Endothelial cell of umbilical vein (primary cell): ENCODE measurements around the gene SSRP1. TPM values are rescaled to one million over a fixed set of nuclear protein-coding genes. Genes with fewer than 3 reads are reported as not detected.

Experiments used
- BruUV-seq: library from RNA; stranded (reverse); fragments of 400-500 nt; replicated peaks from 2 replicates; lab custom pipeline; 2021; lab: Mats Ljungman, UMichigan
- CTCF ChIA-PET: fragments of 300-600, 350-600 bp; sonication (Branson Sonifier 250); formaldehyde crosslinking; loops from one replicate; lab custom pipeline; 2021; ENCODE audit warnings: antibody characterized with exemption, inconsistent platforms; lab: Charles Lee
- POLR2A ChIA-PET: fragments of 300-600, 350-600 bp; sonication (Branson Sonifier 250); formaldehyde crosslinking; loops from one replicate; lab custom pipeline; 2021; ENCODE audit warnings: antibody characterized with exemption, inconsistent platforms; lab: Charles Lee
- DNase-seq: peaks from one replicate; pipeline ENCODE4 v3.0.0-alpha.2; 2011; ENCODE audit warnings: low read depth, low spot score
- FAIRE-seq: peaks from 2 replicates; lab custom pipeline; 2011; peaks lifted over from hg19 to GRCh38; lab: Jason Lieb, UNC
- H2AFZ ChIP-seq: 2 replicates; pipeline ENCODE4 v1.6.0; 2012; ENCODE audit warnings: low read depth, low read length, control low read depth, inconsistent platforms
- H3K27ac ChIP-seq: 2 replicates; pipeline ENCODE4 v1.5.1; 2011; ENCODE audit warnings: low read depth, mild to moderate bottlenecking, control low read depth, low read length, moderate library complexity; ENCODE audit not compliant: insufficient read depth
- H3K27me3 ChIP-seq, 2 experiments: 2 replicates each; pipeline versions ENCODE4 v1.6.0 to v1.6.1; 2011; ENCODE audit warnings: low read length in 2 of 2, mixed read lengths in 1 of 2; ENCODE audit not compliant: control insufficient read depth in 2 of 2, insufficient read depth in 2 of 2
- H3K36me3 ChIP-seq, 2 experiments: 2 replicates in 1 of 2; 3 replicates in 1 of 2; pipeline ENCODE4 v1.5.1; 2011; ENCODE audit warnings: low read length in 2 of 2, mild to moderate bottlenecking in 1 of 2, moderate library complexity in 1 of 2; ENCODE audit not compliant: control insufficient read depth in 2 of 2, insufficient read depth in 2 of 2; ENCODE audit errors: extremely low read depth in 1 of 2
- H3K4me1 ChIP-seq: 3 replicates; pipeline ENCODE4 v1.5.1; 2011; ENCODE audit warnings: mild to moderate bottlenecking, low read length; ENCODE audit not compliant: control insufficient read depth, insufficient read depth; ENCODE audit errors: extremely low read depth
- H3K4me2 ChIP-seq: 2 replicates; pipeline ENCODE4 v1.6.1; 2011; ENCODE audit warnings: low read length, control low read depth, mixed read lengths; ENCODE audit not compliant: insufficient read depth
- H3K4me3 ChIP-seq, 3 experiments: fragments of 200-600 bp in 1 of 3; sonication (generic), shearing (Covaris generic) in 1 of 3; replicated peaks in 1 of 3; 2 replicates each; pipeline ENCODE4 v1.5.1; 2011 to 2016; ENCODE audit warnings: control low read depth in 3 of 3, low read length in 3 of 3, mild to moderate bottlenecking in 2 of 3, inconsistent platforms in 1 of 3, low read depth in 1 of 3, moderate library complexity in 1 of 3; ENCODE audit not compliant: insufficient read depth in 1 of 3
- H3K79me2 ChIP-seq: 2 replicates; pipeline ENCODE4 v1.6.0; 2012; ENCODE audit warnings: low read length, inconsistent platforms; ENCODE audit not compliant: control insufficient read depth, insufficient read depth
- H3K9ac ChIP-seq: replicated peaks from 2 replicates; pipeline ENCODE3; 2011; ENCODE audit warnings: low read length, control low read depth; ENCODE audit not compliant: insufficient read depth; ENCODE audit errors: extremely low read depth
- H3K9me1 ChIP-seq: replicated peaks from 3 replicates; pipeline ENCODE4 v1.6.0; 2011; ENCODE audit warnings: mild to moderate bottlenecking, low read length; ENCODE audit not compliant: control insufficient read depth, insufficient read depth; ENCODE audit errors: extremely low read depth
- H3K9me3 ChIP-seq: replicated peaks from 2 replicates; pipeline ENCODE4 v1.5.1; 2012; ENCODE audit warnings: low read length, inconsistent platforms; ENCODE audit not compliant: control insufficient read depth, insufficient read depth
- H4K20me1 ChIP-seq: replicated peaks from 2 replicates; pipeline ENCODE3; 2011; ENCODE audit warnings: mild to moderate bottlenecking, low read length; ENCODE audit not compliant: control insufficient read depth, insufficient read depth; ENCODE audit errors: extremely low read depth
- CTCF ChIP-seq, 2 donors: IDR thresholded peaks; 1 replicate in 1 of 2; 2 replicates in 1 of 2; pipeline ENCODE4 v1.5.1; 2011; ENCODE audit warnings: low read length in 2 of 2, mild to moderate bottlenecking in 2 of 2, moderate library complexity in 2 of 2, control low read depth in 1 of 2, inconsistent platforms in 1 of 2, low read depth in 1 of 2; ENCODE audit not compliant: insufficient read depth in 1 of 2; ENCODE audit errors: extremely low read depth in 1 of 2
- EZH2 ChIP-seq: IDR thresholded peaks from 2 replicates; pipeline ENCODE4 v1.6.1; 2012; ENCODE audit warnings: borderline replicate concordance, low read depth, mild to moderate bottlenecking, moderate library complexity, low read length, inconsistent platforms; ENCODE audit not compliant: severe bottlenecking
- FOS ChIP-seq: IDR thresholded peaks from 2 replicates; pipeline ENCODE4 v1.6.1; 2011; ENCODE audit warnings: mild to moderate bottlenecking, low read length, moderate library complexity, borderline replicate concordance; ENCODE audit not compliant: insufficient read depth
- GATA2 ChIP-seq: IDR thresholded peaks from 2 replicates; pipeline ENCODE4 v1.7.0; 2011; ENCODE audit warnings: low read depth, mild to moderate bottlenecking, moderate library complexity, mixed read lengths, low read length; ENCODE audit not compliant: insufficient read length, insufficient read depth
- JUN ChIP-seq: IDR thresholded peaks from 2 replicates; pipeline ENCODE4 v1.6.1; 2011; ENCODE audit warnings: borderline replicate concordance, low read depth; ENCODE audit not compliant: insufficient read length, insufficient read depth
- MAX ChIP-seq: IDR thresholded peaks from 2 replicates; pipeline ENCODE4 v1.6.1; 2011; ENCODE audit not compliant: insufficient read depth, insufficient read length
- MYC ChIP-seq: IDR thresholded peaks from one replicate; pipeline ENCODE4 v1.6.1; 2011; ENCODE audit warnings: mild to moderate bottlenecking, low read depth, low read length
- POLR2A ChIP-seq: IDR thresholded peaks from 2 replicates; pipeline ENCODE4 v1.6.1; 2012; ENCODE audit warnings: low read depth, mild to moderate bottlenecking, control low read depth, low read length
- POLR2AphosphoS5 ChIP-seq: IDR thresholded peaks from 2 replicates; pipeline ENCODE4 v1.6.1; 2012; ENCODE audit warnings: low read depth, mild to moderate bottlenecking, control low read depth, low read length, moderate library complexity; ENCODE audit not compliant: insufficient read depth
- dilution Hi-C: fragments of 300-500 bp; cut with MboI; formaldehyde crosslinking; loops from one replicate; pipeline ENCODE4 v1.15.0; 2019; ENCODE audit warnings: low sequenced_read_pairs; ENCODE audit not compliant: extremely low pct_ligation_motif_present
- intact Hi-C: fragments of 100-400 bp; cut with micrococcal nuclease; formaldehyde crosslinking; loops from one replicate; pipeline ENCODE4 v1.10.0; 2022
- polyA plus RNA-seq, 4 experiments: library from polyadenylated mRNA; depleted of rRNA in 3 of 4; stranded (reverse) in 3 of 4; unstranded in 1 of 4; fragments of >200 nt; gene quantifications; 2 replicates each; pipeline versions ENCODE4 v1.2.1 to v1.2.3, GENCODE V29; 2011 to 2012; ENCODE audit warnings: missing spikeins in 1 of 4
- total RNA-seq: library from RNA; stranded (reverse); gene quantifications from 2 replicates; pipeline ENCODE4 v1.2.3, GENCODE V29; 2021

The SSRP1 gene
- total and polyA plus RNA-seq, 2 donors (not counting 3 experiments of a cell fraction or from before 2014, with no cell fraction given) = 130 to 146 TPM

- Histone ChIP-seq H3K4me3 (no peak overlapping the region), H3K9me3 (no peaks in the 10 kb centered on the region), H3K36me3 (no peaks in the 10 kb centered on the region), H3K27ac (no peak overlapping the region), H3K27me3 (peaks cover 0 to 2% of the 10 kb centered on the region in 2 experiments), H3K4me1 (no peaks in the 10 kb centered on the region), H3K9ac (no peak overlapping the region), H3K79me2 (no peaks in the 10 kb centered on the region), H3K4me2 (no peak overlapping the region), H4K20me1 (no peaks in the 10 kb centered on the region), H2AFZ (no peak overlapping the region), H3K9me1 (no peaks in the 10 kb centered on the region)
- no peak for TF ChIP-seq GATA2
- TF ChIP-seq FOS = no peak
- dilution Hi-C loops (no loop called here), intact Hi-C loops (no loop called here)
- CTCF ChIA-PET = no interaction called here
- POLR2A ChIA-PET = no interaction called here
- FAIRE-seq = no peak
- no TSS peak for BruUV-seq
- no peak for DNase-seq
Observed at GRCh38 chr11:57376095-57377090, 40.7 kb upstream of the SSRP1 start.

GRCh38 chr11:57375490-57375889 is 39.8 kb upstream of the SSRP1 start:
- no peaks in the 10 kb centered on the region for H3K9me1 ChIP-seq
- H3K79me2 ChIP-seq = no peaks in the 10 kb centered on the region
- no peaks in the 10 kb centered on the region for H4K20me1 ChIP-seq
- FAIRE-seq = no peak
- no peak for DNase-seq
- H2AFZ ChIP-seq = no peak overlapping the region
- no peaks in the 10 kb centered on the region for H3K27me3 ChIP-seq
- POLR2A ChIA-PET = no interaction called here
- dilution Hi-C loops (no loop called here), intact Hi-C loops (no loop called here)
- CTCF ChIA-PET = no interaction called here
- no peak overlapping the region for H3K4me3 ChIP-seq
- no peaks in the 10 kb centered on the region for H3K9me3 ChIP-seq
- BruUV-seq = no TSS peak
- no peak overlapping the region for H3K27ac ChIP-seq
- H3K36me3 ChIP-seq = no peaks in the 10 kb centered on the region
- H3K9ac ChIP-seq = no peak overlapping the region
- TF ChIP-seq EZH2 (no peak), FOS (no peak), JUN (no peak), CTCF (IDR thresholded peaks at IDR 0.05; ENCODE audit: extremely low read depth in 1 of 2, insufficient read depth in 1 of 2, low read depth in 1 of 2, low read length in 2 of 2) (no peak), POLR2A (no peak), GATA2 (no peak), POLR2AphosphoS5 (no peak), MYC (no peak), MAX (no peak)
- H3K4me2 ChIP-seq = no peak overlapping the region
- no peaks in the 10 kb centered on the region for H3K4me1 ChIP-seq
